HCEC 1CT (cell line): ENCODE results near the gene ZNF804A.
"Not testable (repeated sequence)": the region's sequence is repeated elsewhere in the genome, so short reads cannot be mapped to it uniquely, and the experiment has no call there.

Experiments used
- DNase-seq: peaks from one replicate; pipeline ENCODE4 v3.0.0-alpha.2; 2017

The ZNF804A gene

GRCh38 chr2:184729581-184729980 is 131.3 kb downstream of the ZNF804A start:
- DNase-seq = peak; percentile 40

- DNase-seq = no peak
Observed at GRCh38 chr2:184730288-184730687, 132.0 kb downstream of the ZNF804A start.

- peak; percentile 42 for DNase-seq
Observed at GRCh38 chr2:184734338-184734737, 136.0 kb downstream of the ZNF804A start.

- DNase-seq = no peak
Observed at GRCh38 chr2:184735611-184736010, 137.3 kb downstream of the ZNF804A start.

GRCh38 chr2:184743096-184743495 is 144.8 kb downstream of the ZNF804A start:
- peak; percentile 40 for DNase-seq

GRCh38 chr2:184756161-184756560 is 157.8 kb downstream of the ZNF804A start:
- no peak for DNase-seq

GRCh38 chr2:184756885-184757284 is 158.6 kb downstream of the ZNF804A start:
- peak; percentile 52 for DNase-seq

GRCh38 chr2:184759557-184760255 is 161.4 kb downstream of the ZNF804A start:
- DNase-seq = not testable (repeated sequence)

- DNase-seq = no peak
Observed at GRCh38 chr2:184760931-184761330, 162.6 kb downstream of the ZNF804A start.

- no peak for DNase-seq
Observed at GRCh38 chr2:184765112-184765895, 167.0 kb downstream of the ZNF804A start.

- DNase-seq = no peak
Observed at GRCh38 chr2:184767059-184767458, 168.7 kb downstream of the ZNF804A start.

GRCh38 chr2:184769023-184769422 is 170.7 kb downstream of the ZNF804A start:
- peak; percentile 90 for DNase-seq

GRCh38 chr2:184769686-184770085 is 171.4 kb downstream of the ZNF804A start:
- peak; percentile 16 for DNase-seq

- no peak for DNase-seq
Observed at GRCh38 chr2:184779777-184780176, 181.4 kb downstream of the ZNF804A start.

- no peak for DNase-seq
Observed at GRCh38 chr2:184780384-184780783, 182.1 kb downstream of the ZNF804A start.

GRCh38 chr2:184780944-184781343 is 182.6 kb downstream of the ZNF804A start:
- DNase-seq = no peak

- DNase-seq = no peak
Observed at GRCh38 chr2:184783576-184783975, 185.2 kb downstream of the ZNF804A start.

GRCh38 chr2:184793176-184793575 is 194.8 kb downstream of the ZNF804A start:
- DNase-seq = peak; percentile 43

- no peak for DNase-seq
Observed at GRCh38 chr2:184799379-184799778, 201.1 kb downstream of the ZNF804A start.

- DNase-seq = no peak
Observed at GRCh38 chr2:184814421-184814820, 216.1 kb downstream of the ZNF804A start.

- no peak for DNase-seq
Observed at GRCh38 chr2:184815824-184816223, 217.5 kb downstream of the ZNF804A start.

GRCh38 chr2:184824597-184824996 is 226.3 kb downstream of the ZNF804A start:
- no peak for DNase-seq

GRCh38 chr2:184830531-184830930 is 232.2 kb downstream of the ZNF804A start:
- DNase-seq = no peak

GRCh38 chr2:184834699-184835397 is 236.5 kb downstream of the ZNF804A start:
- DNase-seq = no peak
